Embryonic facial prominence (tissue), 1 donor: ENCODE measurements around the gene ASAP2.
"Not testable (repeated sequence)": the region's sequence is repeated elsewhere in the genome, so short reads cannot be mapped to it uniquely, and the experiment has no call there.

ENCODE experiments used
- DNase-seq: peaks from one replicate; pipeline ENCODE4 v3.0.0-alpha.2; 2016; ENCODE audit errors: extremely low spot score

ASAP2 gene

GRCh38 chr2:9212010-9212635 is 5.5 kb downstream of the ASAP2 start:
- DNase-seq = no peak

DNA sequence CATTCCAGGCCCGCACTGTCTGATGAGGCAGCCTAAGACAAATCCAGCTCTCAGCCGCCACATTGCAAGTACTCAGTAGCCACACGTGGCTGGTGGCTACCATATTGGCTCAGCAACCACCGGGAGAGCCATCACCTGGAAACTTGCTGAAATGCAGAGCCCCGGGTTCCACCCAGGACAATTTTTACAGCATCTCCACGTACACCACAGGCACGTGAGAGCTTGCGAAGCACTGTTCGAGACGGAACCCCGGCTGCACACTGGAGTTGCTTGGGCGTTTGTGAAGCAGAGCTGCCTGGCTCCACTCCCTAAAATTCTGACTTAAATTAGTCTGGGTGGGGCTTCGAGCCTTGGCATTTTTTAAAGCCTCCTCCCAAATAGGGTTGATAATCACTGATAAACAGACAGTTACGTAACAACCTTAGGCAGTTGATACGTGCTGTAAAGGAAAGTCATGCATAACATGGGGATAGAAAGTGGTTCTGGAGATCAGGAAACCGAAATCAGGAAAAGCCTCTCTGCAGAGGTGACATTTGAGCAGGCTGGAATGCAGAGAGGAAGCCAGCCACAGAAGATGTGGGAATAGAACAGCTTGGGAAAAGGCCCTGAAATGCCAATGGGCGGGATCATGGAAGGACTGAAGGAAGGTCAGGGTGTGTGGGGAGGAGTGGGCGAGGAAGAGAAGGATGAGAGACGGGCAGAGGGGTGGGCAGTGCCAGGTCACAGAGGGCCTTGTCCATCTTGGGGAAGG is 6.2 kb downstream of the ASAP2 start:
- DNase-seq = no peak

GRCh38 chr2:9213477-9214051 is 7.0 kb downstream of the ASAP2 start:
- no peak for DNase-seq

DNA sequence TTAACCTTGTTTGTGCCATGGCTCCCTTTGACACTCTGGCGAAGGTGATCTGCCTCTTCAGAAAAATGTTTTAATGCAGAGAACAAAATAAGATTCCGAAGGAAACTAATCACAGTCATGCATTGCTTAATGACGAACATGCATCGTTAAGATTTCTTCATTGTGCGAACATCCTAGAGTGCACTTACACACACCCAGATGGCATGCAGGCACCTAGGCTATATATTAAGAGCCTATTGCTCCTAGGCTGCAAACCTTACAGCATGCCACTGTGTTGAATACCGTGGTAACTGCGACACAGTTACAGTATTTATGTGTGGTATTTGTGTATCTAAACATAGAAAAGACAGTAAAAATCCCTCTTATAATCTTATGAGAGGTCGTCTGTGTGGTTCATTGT is 8.3 kb downstream of the ASAP2 start:
- DNase-seq = no peak

- DNase-seq = no peak
Observed at GRCh38 chr2:9215680-9216079, 9.1 kb downstream of the ASAP2 start.

GRCh38 chr2:9216143-9216542 is 9.5 kb downstream of the ASAP2 start:
- not testable (repeated sequence) for DNase-seq

DNA sequence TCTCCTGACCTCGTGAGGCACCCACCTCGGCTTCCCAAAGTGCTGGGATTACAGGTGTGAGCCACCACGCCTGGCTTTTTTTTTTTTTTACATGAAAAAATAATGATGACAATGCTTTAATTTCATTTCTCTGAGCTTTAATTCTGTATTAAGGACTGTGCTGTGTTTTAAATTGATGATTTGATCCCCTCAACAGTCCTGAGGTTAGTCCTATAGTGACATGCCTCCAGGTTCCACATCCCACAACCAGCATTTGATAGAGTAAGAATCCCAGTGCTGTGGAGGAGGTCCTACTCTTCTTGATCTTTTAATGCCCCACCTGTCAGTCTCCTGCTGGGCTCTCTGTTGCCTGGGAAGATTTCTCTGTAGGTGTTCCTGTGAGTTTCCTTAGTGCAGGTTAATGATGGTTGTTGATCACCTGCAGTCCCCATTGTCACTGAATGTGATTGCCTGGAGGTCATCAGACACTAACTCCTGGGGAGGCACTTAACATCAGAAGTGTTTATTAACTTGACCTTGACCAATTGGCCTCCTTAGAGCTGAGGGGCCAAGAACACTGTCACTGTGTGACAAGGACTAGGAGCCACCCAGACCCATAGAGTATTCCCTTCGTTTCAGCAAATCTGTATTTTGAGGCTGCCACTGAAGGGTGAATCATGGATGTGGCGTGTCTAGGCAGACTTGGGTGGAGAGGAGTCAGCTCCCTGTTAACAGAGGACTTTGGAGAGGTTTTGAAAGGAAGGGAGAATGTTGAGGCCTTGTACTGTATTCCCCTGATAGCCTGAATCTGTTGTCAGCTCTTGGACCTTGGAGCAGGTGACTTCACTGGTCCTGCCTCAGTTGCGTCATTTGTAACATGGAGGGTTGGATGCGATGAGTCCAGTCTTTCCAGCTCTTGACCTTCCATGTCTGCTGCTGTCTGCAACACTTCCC is 11.5 kb downstream of the ASAP2 start:
- DNase-seq = no peak

DNA sequence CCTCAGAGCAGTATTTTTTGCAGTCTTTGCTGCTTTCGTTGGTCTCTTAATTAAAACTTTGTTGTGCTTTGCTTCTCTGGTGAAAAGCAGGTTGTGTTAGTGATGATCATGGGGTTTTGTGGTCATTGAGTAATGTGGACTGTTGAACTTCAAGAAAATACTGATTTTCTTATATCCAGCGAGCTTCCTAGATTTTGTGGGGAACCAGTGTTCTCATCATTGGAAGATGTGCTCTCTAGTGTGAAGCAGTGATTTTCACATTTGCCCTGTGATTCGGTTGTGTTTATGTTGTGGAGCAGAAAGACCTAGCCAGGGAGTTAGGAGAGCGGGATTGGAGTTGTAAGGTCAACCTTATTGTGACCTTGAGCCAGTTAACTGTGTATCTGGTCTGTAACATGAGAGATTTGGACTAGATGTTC is 12.4 kb downstream of the ASAP2 start:
- no peak for DNase-seq

DNA sequence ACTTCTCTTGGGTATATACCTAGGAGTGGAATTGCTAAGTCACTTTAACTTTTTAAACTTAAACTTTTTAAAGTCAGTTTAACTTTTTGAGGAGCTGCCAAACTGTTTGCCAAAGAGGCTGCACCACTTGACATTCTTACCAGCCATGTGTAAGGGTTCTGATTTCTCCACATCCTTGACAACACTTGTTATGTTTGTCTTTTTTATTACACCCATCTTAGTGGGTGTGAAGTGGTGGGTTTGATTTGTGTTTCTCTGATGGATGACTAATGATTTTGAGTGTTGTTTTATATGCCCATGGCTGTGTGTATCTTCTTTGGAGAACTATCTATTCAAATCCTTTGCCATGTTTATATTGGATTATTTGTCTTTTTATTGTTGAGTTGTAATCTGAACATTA is 13.6 kb downstream of the ASAP2 start:
- no peak for DNase-seq

DNA sequence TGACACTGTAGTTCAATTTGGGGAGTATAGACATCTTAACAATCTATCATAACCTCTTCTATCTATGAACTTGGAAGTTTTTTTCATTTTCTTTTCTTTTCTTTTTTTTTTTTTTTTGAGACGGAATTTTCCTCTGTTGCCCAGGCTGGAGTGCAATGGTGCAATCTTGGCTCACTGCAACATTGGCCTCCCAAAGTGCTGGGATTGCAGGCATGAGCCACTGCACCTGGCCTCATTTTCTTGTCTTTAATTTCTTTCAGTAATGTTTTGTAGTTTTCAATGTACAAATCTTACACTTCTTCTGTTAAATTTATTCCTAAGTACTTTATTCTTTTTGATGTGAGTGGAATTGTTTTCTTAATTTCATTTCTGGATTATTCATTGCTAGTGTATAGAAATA is 14.6 kb downstream of the ASAP2 start:
- no peak for DNase-seq

GRCh38 chr2:9222239-9222892 is 15.8 kb downstream of the ASAP2 start:
- no peak for DNase-seq

GRCh38 chr2:9222893-9223287 is 16.3 kb downstream of the ASAP2 start:
- no peak for DNase-seq

GRCh38 chr2:9225806-9226205 is 19.2 kb downstream of the ASAP2 start:
- DNase-seq = no peak

DNA sequence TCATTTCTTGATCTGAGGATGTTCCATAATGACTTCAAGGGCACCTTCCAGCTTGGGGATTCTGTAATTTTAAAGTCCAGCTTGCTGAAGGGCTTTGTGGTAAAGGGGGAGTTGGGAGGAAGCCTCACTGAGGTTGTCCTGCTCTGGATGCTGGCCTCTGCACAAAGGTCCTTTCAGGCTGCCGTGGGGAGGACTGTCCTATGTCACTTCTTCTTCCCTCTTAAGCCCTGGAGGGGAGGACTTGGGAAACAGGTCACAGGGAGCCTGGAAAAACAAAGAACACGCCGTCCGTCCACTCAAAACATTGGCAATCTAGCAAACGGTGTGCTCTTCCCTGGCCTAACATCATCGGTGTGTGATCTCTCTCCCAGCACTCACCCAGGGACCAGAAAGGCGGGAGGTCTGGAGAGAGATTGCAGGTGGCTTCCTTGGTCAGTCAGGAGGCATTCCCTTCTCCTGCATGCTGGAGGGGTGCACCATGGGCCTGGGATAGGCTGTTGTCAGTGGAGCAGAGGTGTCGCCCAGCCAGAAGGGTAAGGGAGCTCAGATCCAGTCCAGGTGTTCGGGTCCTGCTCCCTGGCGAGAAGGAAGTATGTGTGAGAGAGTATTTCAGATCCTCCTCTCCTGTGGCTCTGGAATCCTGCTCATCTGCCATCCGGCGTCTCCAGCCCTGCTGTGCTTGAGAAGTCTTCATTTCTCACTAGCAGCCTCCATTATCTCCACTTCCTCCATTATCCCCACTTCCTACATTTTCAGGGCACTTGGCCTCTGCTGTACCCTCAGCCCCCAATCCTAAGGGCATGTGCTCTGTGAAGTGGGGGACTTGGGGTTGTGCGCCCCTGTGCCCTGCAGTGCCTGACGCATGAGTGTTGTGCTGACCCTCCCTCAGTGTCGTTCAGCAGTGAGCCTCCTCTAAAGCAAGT is 20.1 kb downstream of the ASAP2 start:
- DNase-seq = no peak

GRCh38 chr2:9228088-9228751 is 21.6 kb downstream of the ASAP2 start:
- DNase-seq = no peak

DNA sequence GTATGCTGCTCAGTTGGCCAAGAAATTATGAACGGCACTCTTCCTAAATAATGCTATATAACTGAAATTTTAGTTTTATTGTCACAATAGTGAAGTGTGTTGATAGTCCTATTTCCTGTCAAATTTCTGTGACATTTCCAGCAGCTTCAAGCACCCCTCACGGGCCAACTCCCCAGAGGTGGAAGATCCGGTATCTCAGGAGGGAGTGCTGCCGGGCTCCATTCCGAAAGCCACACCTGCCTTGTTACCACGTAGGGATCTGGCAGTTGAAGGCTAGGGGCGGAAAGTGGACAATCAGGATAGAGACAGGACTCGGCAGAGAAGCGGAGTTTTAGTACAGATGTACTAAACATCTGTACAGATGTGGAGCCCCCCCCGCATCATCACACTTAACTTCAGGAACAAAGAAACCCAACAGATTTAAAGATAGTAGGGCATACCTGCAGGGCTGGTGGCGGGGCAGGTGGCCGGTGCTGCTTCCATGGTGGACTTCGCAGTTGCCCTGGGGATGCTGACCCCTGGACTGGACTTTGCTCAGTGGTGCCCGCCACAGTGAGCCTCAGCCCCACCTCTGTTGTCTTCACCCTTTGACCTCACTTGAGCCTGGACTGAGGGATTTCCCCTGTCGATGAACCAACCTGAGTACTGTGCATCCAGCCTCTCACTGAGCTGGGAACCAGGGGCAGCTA is 22.3 kb downstream of the ASAP2 start:
- no peak for DNase-seq

- no peak for DNase-seq
Observed at GRCh38 chr2:9229470-9229820, 22.8 kb downstream of the ASAP2 start.

- no peak for DNase-seq
Observed at GRCh38 chr2:9230051-9230802, 23.6 kb downstream of the ASAP2 start.

DNA sequence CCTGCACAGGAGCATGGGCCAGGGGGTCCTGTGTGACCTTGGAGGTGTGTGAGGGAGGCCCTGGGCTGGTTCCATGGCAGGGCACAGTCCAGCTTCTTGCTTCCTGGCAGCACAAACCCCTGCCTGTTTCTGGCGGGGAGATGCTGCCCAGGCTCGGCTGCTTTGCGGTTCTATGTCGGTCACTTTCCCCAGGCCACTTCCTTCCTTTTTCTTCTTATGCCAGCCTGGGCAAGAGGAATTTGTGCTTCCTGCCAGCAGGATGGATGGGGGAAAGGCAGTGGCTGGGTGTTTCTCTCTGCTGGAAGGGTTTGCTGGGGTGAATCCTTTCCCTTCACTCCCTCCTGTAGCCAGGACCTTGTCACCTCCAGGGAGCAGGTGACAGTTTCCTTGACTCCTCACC is 24.3 kb downstream of the ASAP2 start:
- no peak for DNase-seq
